Neural cell (in vitro differentiated cells): ENCODE measurements around the gene PTMS.

Experiments used
- CTCF ChIP-seq: fragments of 450-650 bp; IDR thresholded peaks from 2 replicates; pipeline ENCODE4 v1.5.1; 2014; ENCODE audit warnings: antibody characterized with exemption, mild to moderate bottlenecking, moderate library complexity; ENCODE audit not compliant: poor library complexity, severe bottlenecking
- EP300 ChIP-seq: fragments of 450-650 bp; conservative IDR thresholded peaks from 2 replicates; pipeline ENCODE4 v1.6.1; 2014; ENCODE audit warnings: antibody characterized with exemption, mild to moderate bottlenecking, moderate library complexity; ENCODE audit not compliant: poor library complexity, severe bottlenecking
- EZH2 ChIP-seq: fragments of 200-600, 300-800 bp; shearing (Covaris generic), sonication (generic); IDR thresholded peaks from 2 replicates; pipeline ENCODE4 v1.6.1; 2014; ENCODE audit warnings: antibody characterized with exemption, low read length, borderline replicate concordance, mild to moderate bottlenecking; ENCODE audit not compliant: insufficient read depth, poor library complexity, severe bottlenecking
- POLR2AphosphoS5 ChIP-seq: IDR thresholded peaks from 2 replicates; pipeline ENCODE4 v1.6.1; 2012
- RAD21 ChIP-seq: fragments of 450-650 bp; conservative IDR thresholded peaks from 2 replicates; pipeline ENCODE4 v1.6.1; 2014; ENCODE audit warnings: antibody characterized with exemption, mild to moderate bottlenecking, moderate library complexity
- SMC3 ChIP-seq: fragments of 450-650 bp; conservative IDR thresholded peaks from 2 replicates; pipeline ENCODE4 v1.6.1; 2014; ENCODE audit warnings: antibody characterized with exemption, mild to moderate bottlenecking, moderate library complexity; ENCODE audit not compliant: poor library complexity

GRCh38 chr12:6754411-6754810, 11.8 kb upstream of the PTMS start:
- TF ChIP-seq CTCF: no peak
- no peak for TF ChIP-seq POLR2AphosphoS5
- TF ChIP-seq EZH2: no peak
- TF ChIP-seq SMC3: no peak
- no peak for TF ChIP-seq EP300
- no peak for TF ChIP-seq RAD21
